GM12878 (cell line): ENCODE results near the gene VIPR2. TPM values are rescaled to one million over a fixed set of nuclear protein-coding genes. Genes with fewer than 3 reads are reported as not detected.

ENCODE experiments used
- ATAC-seq: fragments of 200-7000 bp; cut with Tn5 transposase; 3 replicates; pipeline ENCODE4 v1.9.1; 2020; ENCODE audit warnings: mild to moderate bottlenecking, moderate library complexity
- BruUV-seq: library from RNA; stranded (reverse); fragments of 400-500 nt; replicated peaks from 2 replicates; lab custom pipeline; 2021; lab: Mats Ljungman, UMichigan
- CTCF ChIA-PET: fragments of 300-600 bp; sonication (Branson Sonifier 250); formaldehyde crosslinking; extraction: SDS; loops from one replicate; lab custom pipeline; 2021; ENCODE audit warnings: inconsistent platforms; lab: Yijun Ruan, JAX
- POLR2A ChIA-PET: fragments of 350-600 bp; formaldehyde crosslinking; extraction: SDS; loops from one replicate; lab custom pipeline; 2021; ENCODE audit warnings: inconsistent platforms; lab: Charles Lee
- RAD21 ChIA-PET: fragments of 300-600 bp; sonication (Branson Sonifier 250); formaldehyde crosslinking; loops from one replicate; lab custom pipeline; 2023; ENCODE audit warnings: antibody characterized with exemption; ENCODE audit not compliant: unreplicated experiment; lab: Charles Lee
- SMC1A ChIA-PET: fragments of 300-600 bp; sonication (Branson Sonifier 250); formaldehyde crosslinking; loops from one replicate; lab custom pipeline; 2023; ENCODE audit not compliant: unreplicated experiment, uncharacterized antibody; lab: Charles Lee
- DNase-seq: peaks from one replicate; pipeline ENCODE4 v3.0.0-alpha.2; 2011; ENCODE audit warnings: low read depth, low spot score
- FAIRE-seq: peaks from 3 replicates; lab custom pipeline; 2011; peaks lifted over from hg19 to GRCh38; lab: Jason Lieb, UNC
- H2AFZ ChIP-seq: 2 replicates; pipeline ENCODE4 v1.6.0; 2011; ENCODE audit warnings: low read depth, low read length, control low read depth; ENCODE audit not compliant: control insufficient read depth
- H3K27ac ChIP-seq: 2 replicates; pipeline ENCODE4 v1.5.1; 2011; ENCODE audit warnings: control low read depth; ENCODE audit not compliant: control insufficient read depth, insufficient read depth
- H3K27me3 ChIP-seq, 2 experiments: replicated peaks in 1 of 2; 2 replicates each; pipeline versions ENCODE4 v1.6.0 to v1.6.1; 2011; ENCODE audit warnings: low read length in 1 of 2; ENCODE audit not compliant: control insufficient read depth in 2 of 2, insufficient read depth in 2 of 2
- H3K36me3 ChIP-seq, 2 experiments: 2 replicates each; pipeline ENCODE4 v1.5.1; 2011; ENCODE audit warnings: low read length in 1 of 2; ENCODE audit not compliant: control insufficient read depth in 2 of 2, insufficient read depth in 2 of 2
- H3K4me1 ChIP-seq: 2 replicates; pipeline ENCODE4 v1.6.1; 2011; ENCODE audit warnings: mild to moderate bottlenecking, low read length, moderate library complexity, mixed read lengths; ENCODE audit not compliant: control insufficient read depth, insufficient read depth
- H3K4me2 ChIP-seq: 2 replicates; pipeline ENCODE4 v1.6.0; 2011; ENCODE audit warnings: control low read depth; ENCODE audit not compliant: control insufficient read depth, insufficient read depth
- H3K4me3 ChIP-seq: fragments of 200-600 bp; sonication (generic); 2 replicates; pipeline ENCODE4 v1.5.1; 2016
- H3K79me2 ChIP-seq: 2 replicates; pipeline ENCODE4 v1.6.0; 2011; ENCODE audit warnings: low read length; ENCODE audit not compliant: control insufficient read depth, insufficient read depth
- H3K9ac ChIP-seq: 2 replicates; pipeline ENCODE4 v1.8.0; 2011; ENCODE audit warnings: low read length, control low read depth, mixed read lengths; ENCODE audit not compliant: control insufficient read depth, insufficient read depth
- H3K9me3 ChIP-seq: replicated peaks from 3 replicates; pipeline ENCODE4 v1.5.1; 2011; ENCODE audit warnings: mild to moderate bottlenecking, low read length; ENCODE audit not compliant: control insufficient read depth, insufficient read depth
- H4K20me1 ChIP-seq: 2 replicates; pipeline ENCODE4 v1.6.0; 2011; ENCODE audit not compliant: control insufficient read depth, insufficient read depth
- ASH2L ChIP-seq: fragments of 300-600, 200-600 bp; sonication (generic); IDR thresholded peaks from 2 replicates; pipeline ENCODE4 v1.6.1; 2017; ENCODE audit warnings: low read depth, mild to moderate bottlenecking, borderline replicate concordance
- CREM ChIP-seq: IDR thresholded peaks from 2 replicates; pipeline ENCODE4 v1.6.1; 2014; ENCODE audit warnings: antibody characterized with exemption, low read depth
- HDAC6 ChIP-seq: fragments of 200-600 bp; sonication (generic); IDR thresholded peaks from one replicate; pipeline ENCODE4 v1.8.0; 2017; ENCODE audit warnings: antibody characterized with exemption; ENCODE audit not compliant: unreplicated experiment
- IKZF2 ChIP-seq, 2 experiments: fragments of 450-650 bp; IDR thresholded peaks; 2 replicates each; pipeline ENCODE4 v1.6.1; 2017; ENCODE audit warnings: mild to moderate bottlenecking in 2 of 2, moderate library complexity in 2 of 2
- JUNB ChIP-seq: IDR thresholded peaks from 2 replicates; pipeline ENCODE4 v1.6.1; 2016; ENCODE audit warnings: antibody characterized with exemption, mild to moderate bottlenecking
- LARP7 ChIP-seq: fragments of 450-650 bp; IDR thresholded peaks from 2 replicates; pipeline ENCODE4 v1.6.1; 2017; ENCODE audit warnings: mild to moderate bottlenecking
- MTA2 ChIP-seq: fragments of 450-650 bp; IDR thresholded peaks from 2 replicates; pipeline ENCODE4 v1.6.1; 2016; ENCODE audit warnings: low read depth, mild to moderate bottlenecking, moderate library complexity
- PML ChIP-seq: IDR thresholded peaks from 2 replicates; pipeline ENCODE4 v1.6.1; 2012; ENCODE audit warnings: low read length, inconsistent platforms
- POLR2AphosphoS5 ChIP-seq: IDR thresholded peaks from 2 replicates; pipeline ENCODE4 v1.6.1; 2011; ENCODE audit warnings: mild to moderate bottlenecking, low read length, inconsistent platforms
- RAD21 ChIP-seq: IDR thresholded peaks from 2 replicates; pipeline ENCODE4 v1.6.1; 2011; ENCODE audit warnings: mild to moderate bottlenecking, low read depth, low read length, moderate library complexity; ENCODE audit not compliant: insufficient read depth
- SIX5 ChIP-seq: IDR thresholded peaks from 2 replicates; pipeline ENCODE4 v1.6.1; 2011; ENCODE audit warnings: mild to moderate bottlenecking, low read depth, low read length, moderate library complexity; ENCODE audit not compliant: severe bottlenecking
- SMC3 ChIP-seq: IDR thresholded peaks from 2 replicates; pipeline ENCODE4 v1.6.1; 2011; ENCODE audit warnings: low read length, improper control_type of control experiment, borderline replicate concordance
- SRF ChIP-seq, 2 experiments: IDR thresholded peaks; 2 replicates each; pipeline ENCODE4 v1.6.1; 2011; ENCODE audit warnings: low read depth in 2 of 2, low read length in 2 of 2, mild to moderate bottlenecking in 1 of 2, moderate library complexity in 1 of 2
- STAT1 ChIP-seq: fragments of 450-650 bp; conservative IDR thresholded peaks from 2 replicates; pipeline ENCODE4 v1.6.1; 2014; ENCODE audit warnings: antibody characterized with exemption, mild to moderate bottlenecking
- TAF1 ChIP-seq: IDR thresholded peaks from 2 replicates; pipeline ENCODE4 v1.6.1; 2011; ENCODE audit warnings: mild to moderate bottlenecking, low read depth, low read length, borderline replicate concordance
- ZNF384 ChIP-seq: IDR thresholded peaks from 2 replicates; pipeline ENCODE4 v1.6.1; 2012; ENCODE audit warnings: low read depth, mild to moderate bottlenecking, low read length, improper control_type of control experiment, borderline replicate concordance
- WGBS: methylation state at CpG from one replicate; pipeline ENCODE4 v1.1.6; 2016; ENCODE audit warnings: low lambda C conversion rate; ENCODE audit not compliant: insufficient replicate concordance, insufficient coverage; ENCODE audit errors: missing lambda C conversion rate; 5-methylcytosine and 5-hydroxymethylcytosine counted together
- in situ Hi-C: fragments of 300-500 bp; cut with MboI; formaldehyde crosslinking; loops from 9 replicates; pipeline ENCODE4 v1.14.3; 2018; ENCODE audit warnings: mixed read lengths
- intact Hi-C: fragments of 100-400 bp; cut with micrococcal nuclease; formaldehyde crosslinking; loops from one replicate; pipeline ENCODE4 v1.14.2; 2022; ENCODE audit not compliant: unreplicated experiment
- polyA plus RNA-seq, 11 experiments: library from polyadenylated mRNA; depleted of rRNA in 4 of 11; unstranded in 6 of 11; stranded (reverse) in 5 of 11; fragments of >200 nt; fragmentation: Nextera tagmentation in 4 of 11; fragmentation: Illumina TruSeq in 1 of 11; extraction: Ambion mirVana in 4 of 11; extraction: Trizol in 1 of 11; gene quantifications; 1 replicate in 1 of 11; 2 replicates in 10 of 11; pipeline versions ENCODE4 v1.2.1 to v1.2.3, GENCODE V29; 2011 to 2016; ENCODE audit warnings: inconsistent platforms in 2 of 11, missing spikeins in 2 of 11, low read depth in 1 of 11
- total RNA-seq, 4 experiments: library from RNA; depleted of rRNA in 3 of 4; stranded (reverse); fragments of >200 nt in 3 of 4; fragmentation: Illumina TruSeq in 1 of 4; extraction: Trizol in 1 of 4; gene quantifications; 2 replicates each; pipeline versions ENCODE4 v1.2.1 to v1.2.3, GENCODE V29; 2013 to 2021
- TF ChIP-seq, protein P1 (sequence below): IDR thresholded peaks from 2 replicates; pipeline ENCODE4 v1.6.1; 2012; ENCODE audit warnings: low read length, inconsistent platforms
- TF ChIP-seq, protein P2 (sequence below): fragments of 450-650 bp; IDR thresholded peaks from 2 replicates; pipeline ENCODE4 v1.6.1; 2016; ENCODE audit warnings: mild to moderate bottlenecking
- TF ChIP-seq, protein P3 (sequence below): fragments of 450-650 bp; IDR thresholded peaks from 2 replicates; pipeline ENCODE4 v1.6.1; 2017; ENCODE audit warnings: low read depth, mild to moderate bottlenecking, moderate library complexity
- TF ChIP-seq, protein P4 (sequence below): IDR thresholded peaks from 2 replicates; pipeline ENCODE4 v1.6.1; 2012; ENCODE audit warnings: low read depth, low read length, improper control_type of control experiment

VIPR2 gene
- total and polyA plus RNA-seq, 10 of the 15 experiments (the other 5 are each of a cell fraction or from before 2014, with no cell fraction given) = not detected

GRCh38 chr7:159033473-159033825 lies 111.2 kb downstream of the VIPR2 start:
- FAIRE-seq = no peak

More at GRCh38 chr7:159033473-159033825, 111.2 kb downstream of the VIPR2 start:
- no TSS peak for BruUV-seq
- intact Hi-C loops = no loop called here
- ChIA-PET RAD21 (no interaction called here), POLR2A (no interaction called here), SMC1A (no interaction called here), CTCF (no interaction called here)
- H3K9me3 ChIP-seq = no peaks in the 10 kb centered on the region
- H2AFZ ChIP-seq = no peak overlapping the region
- H3K27ac ChIP-seq = no peak overlapping the region
- ATAC-seq (no peak), DNase-seq (no peak)
- no peaks in the 10 kb centered on the region for H4K20me1 ChIP-seq
- H3K4me2 ChIP-seq = no peak overlapping the region
- in situ Hi-C loops = no loop called here
- H3K27me3 ChIP-seq = no peaks in the 10 kb centered on the region; a peak in 1 of 4 replicates
- no peak overlapping the region for H3K4me3 ChIP-seq
- WGBS = 37% methylated on average over 5 of the region's 5 CpGs
- no peaks in the 10 kb centered on the region for H3K36me3 ChIP-seq
- no peaks in the 10 kb centered on the region for H3K79me2 ChIP-seq
- no peak overlapping the region for H3K9ac ChIP-seq
- TF ChIP-seq ASH2L (no peak), STAT1 (no peak), LARP7 (no peak), SRF (IDR thresholded peaks at IDR 0.05; ENCODE audit: low read depth in 2 of 2, low read length in 2 of 2) (no peak), IKZF2 (IDR thresholded peaks at IDR 0.05) (no peak), POLR2AphosphoS5 (no peak), JUNB (no peak), TAF1 (no peak), MTA2 (no peak), ZNF384 (no peak), SIX5 (no peak), CREM (no peak), HDAC6 (no peak), SMC3 (no peak), PML (no peak), RAD21 (no peak)
- TF ChIP-seq, protein P1, sequence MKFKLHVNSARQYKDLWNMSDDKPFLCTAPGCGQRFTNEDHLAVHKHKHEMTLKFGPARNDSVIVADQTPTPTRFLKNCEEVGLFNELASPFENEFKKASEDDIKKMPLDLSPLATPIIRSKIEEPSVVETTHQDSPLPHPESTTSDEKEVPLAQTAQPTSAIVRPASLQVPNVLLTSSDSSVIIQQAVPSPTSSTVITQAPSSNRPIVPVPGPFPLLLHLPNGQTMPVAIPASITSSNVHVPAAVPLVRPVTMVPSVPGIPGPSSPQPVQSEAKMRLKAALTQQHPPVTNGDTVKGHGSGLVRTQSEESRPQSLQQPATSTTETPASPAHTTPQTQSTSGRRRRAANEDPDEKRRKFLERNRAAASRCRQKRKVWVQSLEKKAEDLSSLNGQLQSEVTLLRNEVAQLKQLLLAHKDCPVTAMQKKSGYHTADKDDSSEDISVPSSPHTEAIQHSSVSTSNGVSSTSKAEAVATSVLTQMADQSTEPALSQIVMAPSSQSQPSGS = no peak
- TF ChIP-seq, protein P2, sequence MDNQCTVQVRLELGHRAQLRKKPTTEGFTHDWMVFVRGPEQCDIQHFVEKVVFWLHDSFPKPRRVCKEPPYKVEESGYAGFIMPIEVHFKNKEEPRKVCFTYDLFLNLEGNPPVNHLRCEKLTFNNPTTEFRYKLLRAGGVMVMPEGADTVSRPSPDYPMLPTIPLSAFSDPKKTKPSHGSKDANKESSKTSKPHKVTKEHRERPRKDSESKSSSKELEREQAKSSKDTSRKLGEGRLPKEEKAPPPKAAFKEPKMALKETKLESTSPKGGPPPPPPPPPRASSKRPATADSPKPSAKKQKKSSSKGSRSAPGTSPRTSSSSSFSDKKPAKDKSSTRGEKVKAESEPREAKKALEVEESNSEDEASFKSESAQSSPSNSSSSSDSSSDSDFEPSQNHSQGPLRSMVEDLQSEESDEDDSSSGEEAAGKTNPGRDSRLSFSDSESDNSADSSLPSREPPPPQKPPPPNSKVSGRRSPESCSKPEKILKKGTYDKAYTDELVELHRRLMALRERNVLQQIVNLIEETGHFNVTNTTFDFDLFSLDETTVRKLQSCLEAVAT = no peak
- TF ChIP-seq, protein P3, sequence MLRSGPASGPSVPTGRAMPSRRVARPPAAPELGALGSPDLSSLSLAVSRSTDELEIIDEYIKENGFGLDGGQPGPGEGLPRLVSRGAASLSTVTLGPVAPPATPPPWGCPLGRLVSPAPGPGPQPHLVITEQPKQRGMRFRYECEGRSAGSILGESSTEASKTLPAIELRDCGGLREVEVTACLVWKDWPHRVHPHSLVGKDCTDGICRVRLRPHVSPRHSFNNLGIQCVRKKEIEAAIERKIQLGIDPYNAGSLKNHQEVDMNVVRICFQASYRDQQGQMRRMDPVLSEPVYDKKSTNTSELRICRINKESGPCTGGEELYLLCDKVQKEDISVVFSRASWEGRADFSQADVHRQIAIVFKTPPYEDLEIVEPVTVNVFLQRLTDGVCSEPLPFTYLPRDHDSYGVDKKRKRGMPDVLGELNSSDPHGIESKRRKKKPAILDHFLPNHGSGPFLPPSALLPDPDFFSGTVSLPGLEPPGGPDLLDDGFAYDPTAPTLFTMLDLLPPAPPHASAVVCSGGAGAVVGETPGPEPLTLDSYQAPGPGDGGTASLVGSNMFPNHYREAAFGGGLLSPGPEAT = no peak
- TF ChIP-seq, protein P4, sequence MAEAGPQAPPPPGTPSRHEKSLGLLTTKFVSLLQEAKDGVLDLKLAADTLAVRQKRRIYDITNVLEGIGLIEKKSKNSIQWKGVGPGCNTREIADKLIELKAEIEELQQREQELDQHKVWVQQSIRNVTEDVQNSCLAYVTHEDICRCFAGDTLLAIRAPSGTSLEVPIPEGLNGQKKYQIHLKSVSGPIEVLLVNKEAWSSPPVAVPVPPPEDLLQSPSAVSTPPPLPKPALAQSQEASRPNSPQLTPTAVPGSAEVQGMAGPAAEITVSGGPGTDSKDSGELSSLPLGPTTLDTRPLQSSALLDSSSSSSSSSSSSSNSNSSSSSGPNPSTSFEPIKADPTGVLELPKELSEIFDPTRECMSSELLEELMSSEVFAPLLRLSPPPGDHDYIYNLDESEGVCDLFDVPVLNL = no peak
- no peaks in the 10 kb centered on the region for H3K4me1 ChIP-seq
